HEK293 (cell line): ENCODE results near the gene BUD23.

Source experiments
- CTCF ChIP-seq: fragments of 450-650 bp; formaldehyde crosslinking; IDR thresholded peaks from 2 replicates; pipeline ENCODE4 v1.5.1; 2016; ENCODE audit warnings: missing biosample characterization, missing genetic modification characterization
- TCF7L2 ChIP-seq: IDR thresholded peaks from 2 replicates; pipeline ENCODE4 v1.6.1; 2011; ENCODE audit warnings: low read depth, mild to moderate bottlenecking, inconsistent platforms, low read length, moderate library complexity, borderline replicate concordance
- YY1 ChIP-seq: fragments of 450-650 bp; formaldehyde crosslinking; IDR thresholded peaks from 2 replicates; pipeline ENCODE4 v1.5.1; 2018; ENCODE audit warnings: missing biosample characterization, missing genetic modification characterization
- ZNF274 ChIP-seq, 2 experiments: fragments of 200-500 bp in 1 of 2; fragments of 450-650 bp in 1 of 2; sonication (Bioruptor generic) in 1 of 2; formaldehyde crosslinking in 1 of 2; IDR thresholded peaks; 2 replicates each; pipeline versions ENCODE4 v1.5.1 to v1.6.1; 2014 to 2016; ENCODE audit warnings: borderline replicate concordance in 1 of 2, inconsistent platforms in 1 of 2, low read length in 1 of 2, missing biosample characterization in 1 of 2, missing genetic modification characterization in 1 of 2
- ZNF596 ChIP-seq: fragments of 450-650 bp; IDR thresholded peaks from 2 replicates; pipeline ENCODE4 v1.5.0; 2018; ENCODE audit warnings: missing biosample characterization, mild to moderate bottlenecking, missing genetic modification characterization, moderate library complexity
- ZNF658 ChIP-seq: fragments of 450-650 bp; formaldehyde crosslinking; IDR thresholded peaks from 2 replicates; pipeline ENCODE4; 2016; ENCODE audit warnings: missing biosample characterization, missing genetic modification characterization
- TF ChIP-seq, protein P1 (sequence below): fragments of 450-650 bp; formaldehyde crosslinking; IDR thresholded peaks from 2 replicates; pipeline ENCODE4 v1.5.1; 2016; ENCODE audit warnings: missing biosample characterization, missing genetic modification characterization
- TF ChIP-seq, protein P2 (sequence below): fragments of 450-650 bp; formaldehyde crosslinking; IDR thresholded peaks from 2 replicates; pipeline ENCODE4 v1.5.1; 2016; ENCODE audit warnings: missing biosample characterization, missing genetic modification characterization

- no peak for TF ChIP-seq ZNF658 (tag by site-specific recombination)
- TF ChIP-seq YY1 (tag by site-specific recombination): no peak
- no peak for TF ChIP-seq ZNF596 (tag by site-specific recombination)
- TF ChIP-seq ZNF274 (IDR thresholded peaks at IDR 0.05; ENCODE audit: low read length): no peak
- no peak for TF ChIP-seq ZNF274 (tag by site-specific recombination; IDR thresholded peaks at IDR 0.05; ENCODE audit: borderline replicate concordance)
- no peak for TF ChIP-seq CTCF (tag by site-specific recombination)
- TF ChIP-seq, protein P1, sequence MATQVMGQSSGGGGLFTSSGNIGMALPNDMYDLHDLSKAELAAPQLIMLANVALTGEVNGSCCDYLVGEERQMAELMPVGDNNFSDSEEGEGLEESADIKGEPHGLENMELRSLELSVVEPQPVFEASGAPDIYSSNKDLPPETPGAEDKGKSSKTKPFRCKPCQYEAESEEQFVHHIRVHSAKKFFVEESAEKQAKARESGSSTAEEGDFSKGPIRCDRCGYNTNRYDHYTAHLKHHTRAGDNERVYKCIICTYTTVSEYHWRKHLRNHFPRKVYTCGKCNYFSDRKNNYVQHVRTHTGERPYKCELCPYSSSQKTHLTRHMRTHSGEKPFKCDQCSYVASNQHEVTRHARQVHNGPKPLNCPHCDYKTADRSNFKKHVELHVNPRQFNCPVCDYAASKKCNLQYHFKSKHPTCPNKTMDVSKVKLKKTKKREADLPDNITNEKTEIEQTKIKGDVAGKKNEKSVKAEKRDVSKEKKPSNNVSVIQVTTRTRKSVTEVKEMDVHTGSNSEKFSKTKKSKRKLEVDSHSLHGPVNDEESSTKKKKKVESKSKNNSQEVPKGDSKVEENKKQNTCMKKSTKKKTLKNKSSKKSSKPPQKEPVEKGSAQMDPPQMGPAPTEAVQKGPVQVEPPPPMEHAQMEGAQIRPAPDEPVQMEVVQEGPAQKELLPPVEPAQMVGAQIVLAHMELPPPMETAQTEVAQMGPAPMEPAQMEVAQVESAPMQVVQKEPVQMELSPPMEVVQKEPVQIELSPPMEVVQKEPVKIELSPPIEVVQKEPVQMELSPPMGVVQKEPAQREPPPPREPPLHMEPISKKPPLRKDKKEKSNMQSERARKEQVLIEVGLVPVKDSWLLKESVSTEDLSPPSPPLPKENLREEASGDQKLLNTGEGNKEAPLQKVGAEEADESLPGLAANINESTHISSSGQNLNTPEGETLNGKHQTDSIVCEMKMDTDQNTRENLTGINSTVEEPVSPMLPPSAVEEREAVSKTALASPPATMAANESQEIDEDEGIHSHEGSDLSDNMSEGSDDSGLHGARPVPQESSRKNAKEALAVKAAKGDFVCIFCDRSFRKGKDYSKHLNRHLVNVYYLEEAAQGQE (tag by site-specific recombination): no peak
- TF ChIP-seq, protein P2, sequence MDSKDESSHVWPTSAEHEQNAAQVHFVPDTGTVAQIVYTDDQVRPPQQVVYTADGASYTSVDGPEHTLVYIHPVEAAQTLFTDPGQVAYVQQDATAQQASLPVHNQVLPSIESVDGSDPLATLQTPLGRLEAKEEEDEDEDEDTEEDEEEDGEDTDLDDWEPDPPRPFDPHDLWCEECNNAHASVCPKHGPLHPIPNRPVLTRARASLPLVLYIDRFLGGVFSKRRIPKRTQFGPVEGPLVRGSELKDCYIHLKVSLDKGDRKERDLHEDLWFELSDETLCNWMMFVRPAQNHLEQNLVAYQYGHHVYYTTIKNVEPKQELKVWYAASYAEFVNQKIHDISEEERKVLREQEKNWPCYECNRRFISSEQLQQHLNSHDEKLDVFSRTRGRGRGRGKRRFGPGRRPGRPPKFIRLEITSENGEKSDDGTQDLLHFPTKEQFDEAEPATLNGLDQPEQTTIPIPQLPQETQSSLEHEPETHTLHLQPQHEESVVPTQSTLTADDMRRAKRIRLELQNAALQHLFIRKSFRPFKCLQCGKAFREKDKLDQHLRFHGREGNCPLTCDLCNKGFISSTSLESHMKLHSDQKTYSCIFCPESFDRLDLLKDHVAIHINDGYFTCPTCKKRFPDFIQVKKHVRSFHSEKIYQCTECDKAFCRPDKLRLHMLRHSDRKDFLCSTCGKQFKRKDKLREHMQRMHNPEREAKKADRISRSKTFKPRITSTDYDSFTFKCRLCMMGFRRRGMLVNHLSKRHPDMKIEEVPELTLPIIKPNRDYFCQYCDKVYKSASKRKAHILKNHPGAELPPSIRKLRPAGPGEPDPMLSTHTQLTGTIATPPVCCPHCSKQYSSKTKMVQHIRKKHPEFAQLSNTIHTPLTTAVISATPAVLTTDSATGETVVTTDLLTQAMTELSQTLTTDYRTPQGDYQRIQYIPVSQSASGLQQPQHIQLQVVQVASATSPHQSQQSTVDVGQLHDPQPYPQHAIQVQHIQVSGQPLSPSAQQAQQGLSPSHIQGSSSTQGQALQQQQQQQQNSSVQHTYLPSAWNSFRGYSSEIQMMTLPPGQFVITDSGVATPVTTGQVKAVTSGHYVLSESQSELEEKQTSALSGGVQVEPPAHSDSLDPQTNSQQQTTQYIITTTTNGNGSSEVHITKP (tag by site-specific recombination): peak; percentile 42; the same call in 1 of the 2 replicates
- TF ChIP-seq TCF7L2: peak; percentile 23; the same call in 1 of the 2 replicates
Measured at GRCh38 chr7:73715648-73716317, 32.4 kb downstream of the BUD23 start.
